Embryonic facial prominence (tissue), 1 donor: ENCODE results near the gene TGFBRAP1.
"Not testable (repeated sequence)": the region's sequence is repeated elsewhere in the genome, so short reads cannot be mapped to it uniquely, and the experiment has no call there.

Experiments
- DNase-seq: peaks from one replicate; pipeline ENCODE4 v3.0.0-alpha.2; 2016; ENCODE audit errors: extremely low spot score

TGFBRAP1 gene

DNA sequence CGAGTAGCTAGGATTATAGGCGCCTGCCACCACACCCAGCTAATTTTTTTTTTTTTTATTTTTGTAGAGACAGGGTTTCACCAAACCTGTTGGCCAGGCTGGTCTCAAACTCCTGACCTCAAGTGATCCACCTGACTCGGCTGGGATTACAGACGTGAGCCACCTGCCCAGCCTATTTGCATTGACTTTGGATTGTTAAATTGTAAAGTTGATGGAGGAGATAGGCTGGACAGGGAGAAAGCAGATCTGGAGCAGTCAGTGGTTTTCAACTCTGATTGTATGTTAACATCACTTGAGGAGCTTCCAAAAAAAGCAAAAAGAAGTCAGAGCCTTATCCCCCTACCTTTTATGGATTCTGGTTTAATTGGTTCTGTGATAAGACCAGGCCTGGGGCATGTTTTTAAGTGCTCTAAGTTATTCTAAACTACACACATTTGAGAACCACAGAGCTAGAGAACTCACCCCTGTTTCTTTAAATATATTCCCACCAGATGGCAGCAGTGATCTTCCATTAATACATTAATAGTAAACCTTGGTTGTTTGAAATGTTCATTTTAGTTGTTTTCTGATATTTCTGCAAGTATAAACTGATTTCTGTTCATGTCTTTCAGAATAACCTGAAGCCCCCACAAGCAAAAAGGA, 15.3 kb upstream of the TGFBRAP1 start:
- no peak for DNase-seq

DNA sequence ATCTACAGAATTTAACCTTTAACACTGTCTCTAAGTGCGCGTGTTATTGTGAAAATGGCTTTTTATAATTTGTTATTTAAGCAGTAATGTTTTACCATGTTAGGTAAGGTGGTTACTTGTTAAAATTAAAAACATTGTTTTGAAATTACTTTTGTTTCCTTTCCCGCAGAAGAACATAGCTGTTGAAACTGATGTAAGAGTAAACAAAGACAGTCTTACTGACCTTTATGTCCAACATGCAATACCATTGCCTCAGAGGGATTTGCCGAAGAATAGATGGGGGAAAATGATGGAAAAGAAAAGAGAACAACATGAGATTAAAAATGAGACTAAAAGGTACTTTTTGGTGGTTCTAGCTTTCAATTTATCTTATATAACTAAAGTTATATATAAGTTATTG, 9.9 kb upstream of the TGFBRAP1 start:
- DNase-seq = no peak

DNA sequence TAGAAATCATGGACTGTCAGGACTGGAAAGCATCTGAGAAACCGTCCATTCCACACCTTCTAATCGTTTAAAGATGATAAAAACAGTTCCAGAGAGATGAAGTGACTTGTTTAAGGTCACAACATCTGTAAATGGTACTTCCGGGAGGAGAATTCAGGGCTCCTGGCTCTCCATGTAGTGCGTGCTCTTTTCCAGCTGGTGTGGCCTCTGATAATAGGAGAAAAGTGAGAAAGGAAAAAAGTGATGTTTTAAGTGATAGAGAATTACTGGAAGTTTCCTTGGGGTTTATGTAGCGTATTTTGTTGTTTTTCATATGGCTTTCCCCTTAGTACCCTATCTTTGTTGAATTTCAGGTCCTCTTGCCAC, 8.5 kb upstream of the TGFBRAP1 start:
- no peak for DNase-seq

DNA sequence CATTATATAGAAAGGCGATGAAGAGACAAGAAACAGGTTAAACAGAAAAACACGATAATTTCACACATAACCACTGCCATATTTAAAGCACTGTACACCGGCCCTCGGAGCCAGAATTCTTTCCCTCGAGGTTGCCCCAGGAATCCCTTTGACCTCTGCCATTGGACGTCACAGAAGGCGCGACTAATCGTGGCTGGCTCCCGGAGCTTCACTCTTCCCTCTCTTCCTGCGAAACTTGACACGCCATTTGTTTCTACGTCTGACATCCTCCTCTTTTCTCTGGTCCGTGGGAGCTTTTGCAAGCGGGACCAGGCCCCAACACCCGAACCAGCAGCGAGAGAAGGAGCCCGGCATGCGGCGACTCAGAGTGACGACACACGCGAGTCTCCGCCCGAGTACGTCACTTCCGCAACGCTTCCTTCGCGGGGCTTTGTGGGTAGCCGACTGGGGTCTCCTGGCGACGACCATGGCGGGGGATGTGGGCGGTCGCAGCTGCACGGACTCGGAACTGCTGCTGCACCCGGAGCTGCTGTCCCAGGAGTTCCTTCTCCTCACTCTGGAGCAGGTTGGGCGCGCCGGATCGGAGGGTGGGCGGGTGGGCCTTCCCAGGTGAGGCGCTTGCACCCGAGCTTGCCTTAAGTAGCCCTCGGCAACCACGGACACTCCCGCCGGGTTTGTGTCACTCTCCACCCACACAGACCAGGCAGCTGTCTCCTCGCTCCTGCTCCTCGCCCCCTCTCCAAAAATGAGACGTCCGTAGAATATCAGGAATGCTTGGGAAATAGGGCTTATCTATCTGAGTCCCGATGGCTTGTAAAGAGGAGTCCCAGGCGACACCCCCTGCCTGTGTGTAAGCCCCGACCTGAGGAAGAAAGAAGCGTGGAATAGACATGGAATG, 7.8 kb upstream of the TGFBRAP1 start, which contains the start of gene C2orf49:
C2orf49 (plus strand) TSS at position 419 of the 898 bp plus-strand sequence; CDS start at position 467, 48 bp downstream.
- DNase-seq = peak; percentile 90

DNA sequence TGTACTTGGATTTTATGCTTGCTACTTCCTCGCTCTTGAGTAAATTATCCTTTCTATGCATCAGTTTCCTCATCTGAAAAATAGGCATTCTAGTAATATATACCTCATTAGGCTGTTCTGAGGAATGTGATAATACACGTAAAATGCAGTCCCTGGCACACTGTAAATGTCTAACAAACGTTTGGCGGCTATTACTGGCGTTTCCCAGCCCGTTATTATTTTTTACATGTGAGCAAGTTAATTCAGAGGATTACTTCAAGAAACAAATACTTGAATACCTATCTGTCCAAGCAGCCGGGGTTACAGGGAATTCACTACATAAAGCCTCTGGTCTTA, 7.2 kb upstream of the TGFBRAP1 start:
- no peak for DNase-seq

DNA sequence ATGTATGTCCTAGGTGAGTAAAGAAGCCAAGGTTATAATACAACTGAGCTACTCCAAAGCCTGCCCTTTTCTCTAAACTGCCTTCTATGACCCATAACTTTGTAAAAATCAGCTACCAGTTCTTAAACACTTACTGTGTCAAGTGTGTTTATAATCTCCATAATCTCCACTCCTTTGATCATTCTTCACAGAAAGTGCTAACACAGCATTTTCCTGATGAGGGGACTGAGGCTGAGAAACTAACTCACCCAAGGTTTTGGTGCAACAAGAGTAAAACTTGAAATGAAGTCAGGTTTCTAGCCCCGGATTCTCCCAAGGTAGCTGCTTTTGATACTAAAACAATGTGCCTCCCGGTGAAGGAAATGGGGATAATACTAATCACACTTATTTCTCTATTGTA, 5.9 kb upstream of the TGFBRAP1 start:
- DNase-seq = no peak

DNA sequence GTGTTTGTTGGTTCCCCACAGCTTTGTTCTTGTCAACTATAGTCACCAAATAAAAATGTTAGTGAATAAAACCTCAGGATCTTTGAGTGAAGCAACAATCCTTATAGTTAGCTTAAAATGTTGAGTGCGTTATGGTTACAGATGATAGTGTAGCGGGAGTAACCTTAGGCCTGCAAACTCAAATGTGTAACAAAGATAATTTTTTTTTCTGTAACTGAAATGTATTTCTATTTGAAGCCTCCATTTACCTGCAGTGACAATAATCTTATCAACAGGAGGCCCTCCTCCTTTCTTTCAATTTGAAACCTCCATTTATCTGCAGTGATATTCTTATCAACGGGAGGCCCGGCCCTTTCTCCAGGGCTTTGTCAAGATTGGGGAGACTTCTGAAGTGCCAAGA, 4.7 kb upstream of the TGFBRAP1 start:
- DNase-seq = no peak

DNA sequence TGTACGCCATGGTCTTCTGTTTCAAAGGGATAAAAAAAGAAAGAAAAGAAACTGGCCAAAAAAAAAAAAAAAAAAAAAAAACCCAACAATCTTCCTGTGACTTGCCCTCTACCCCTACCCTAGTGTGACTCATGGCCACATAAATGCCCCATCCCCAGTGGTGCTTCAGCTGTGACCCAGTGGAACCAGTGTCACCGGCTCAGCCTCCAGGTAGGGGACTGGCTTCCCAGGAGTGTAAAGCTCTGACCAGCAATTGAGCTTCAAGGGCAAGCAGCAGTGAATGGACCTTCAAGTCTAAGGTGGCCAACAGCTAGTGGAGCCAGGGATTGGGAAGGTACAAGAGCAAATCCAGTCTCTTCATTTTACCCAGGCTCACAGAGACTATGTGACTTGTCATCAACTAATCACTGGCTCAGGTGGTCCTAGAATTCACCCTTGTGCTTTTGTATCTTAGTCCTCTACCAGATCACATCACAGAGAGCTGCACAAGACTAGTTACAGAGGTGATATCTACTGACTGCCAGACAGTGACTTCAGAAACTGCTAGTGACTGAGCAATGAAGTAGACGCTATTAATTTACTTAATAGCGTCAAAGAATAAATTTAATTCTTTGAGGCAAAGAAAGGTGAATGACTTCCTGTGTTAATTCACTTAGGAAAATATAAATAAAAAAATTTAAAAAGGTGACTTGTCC, 1.3 kb upstream of the TGFBRAP1 start:
- DNase-seq = no peak

DNA sequence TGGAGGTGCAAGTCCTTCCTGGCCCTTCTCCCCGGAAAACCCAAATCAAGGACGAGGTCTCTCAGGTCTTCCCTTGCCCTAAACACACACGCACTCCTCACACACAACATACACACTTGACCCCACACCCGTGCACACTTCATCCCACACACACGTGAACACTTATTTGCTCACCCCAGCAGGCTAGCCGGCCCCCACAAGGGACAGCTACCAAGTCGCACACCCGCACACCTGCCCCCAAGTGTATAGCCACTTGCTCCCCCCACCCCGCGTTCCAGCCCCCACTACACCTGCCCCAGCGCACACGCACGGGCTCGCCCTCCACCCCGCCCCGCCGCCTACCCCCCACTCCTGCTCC, 359 bp downstream of the TGFBRAP1 start:
- DNase-seq = no peak

DNA sequence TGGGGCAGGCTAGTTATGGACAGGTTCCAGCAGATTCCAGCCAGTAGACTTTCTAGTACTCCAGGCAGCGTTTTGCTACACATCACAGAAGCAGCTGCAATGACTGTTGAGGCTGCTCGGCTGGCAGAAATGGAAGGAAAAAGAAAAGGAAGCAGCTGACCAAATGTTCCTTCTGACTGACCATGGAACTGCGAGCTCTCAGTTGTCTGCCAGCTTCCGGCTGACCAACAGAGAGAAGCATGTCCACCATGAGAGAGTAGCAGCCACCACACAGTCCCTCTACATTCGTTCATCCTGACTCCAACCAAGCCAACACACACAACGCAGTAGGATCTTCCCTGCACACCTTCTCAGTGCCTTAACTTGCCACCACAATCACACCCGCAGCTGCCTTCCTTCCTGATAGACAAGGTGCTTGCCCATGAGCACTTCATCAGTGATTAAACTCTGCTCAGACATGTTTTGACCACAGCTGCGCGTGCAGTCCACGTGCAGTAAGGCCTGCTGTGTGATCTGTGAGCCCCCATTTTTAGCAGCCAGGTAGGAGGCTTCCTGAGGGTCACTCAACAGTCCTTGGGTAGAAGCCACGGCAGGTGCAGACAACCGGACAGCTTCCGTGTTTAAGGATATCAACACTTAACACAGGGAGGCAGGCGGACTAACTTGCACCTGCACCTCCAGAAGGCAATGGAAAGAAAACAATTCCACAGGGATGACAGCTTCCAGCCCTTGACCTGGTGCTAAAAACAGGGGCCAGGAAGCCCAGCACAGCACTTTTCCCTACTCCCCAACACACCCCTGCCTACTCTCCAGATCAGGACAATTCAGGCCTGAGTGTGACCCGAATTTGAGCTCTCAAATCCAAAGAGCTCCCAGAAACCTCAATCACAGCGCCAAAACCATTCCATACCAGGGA, 996 bp downstream of the TGFBRAP1 start:
- no peak for DNase-seq

DNA sequence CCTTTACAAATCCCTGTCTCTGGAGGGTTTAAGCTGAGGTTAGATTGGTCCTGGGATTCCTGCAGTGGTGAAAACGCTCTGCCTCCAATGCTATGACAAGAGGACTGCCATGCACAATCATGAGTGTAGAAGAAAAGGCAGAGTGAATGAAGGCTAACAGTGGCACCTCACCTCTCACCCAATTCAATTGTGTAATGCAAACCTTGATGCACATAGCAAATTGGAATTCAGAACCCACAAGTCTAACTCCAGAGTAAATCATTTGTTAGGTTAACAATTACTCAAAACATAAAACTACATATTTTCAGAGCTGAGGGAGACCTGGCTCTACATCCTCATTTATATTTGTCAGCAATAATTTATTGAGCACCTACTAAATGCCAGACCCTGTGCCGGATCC, 1.8 kb downstream of the TGFBRAP1 start:
- DNase-seq = no peak

DNA sequence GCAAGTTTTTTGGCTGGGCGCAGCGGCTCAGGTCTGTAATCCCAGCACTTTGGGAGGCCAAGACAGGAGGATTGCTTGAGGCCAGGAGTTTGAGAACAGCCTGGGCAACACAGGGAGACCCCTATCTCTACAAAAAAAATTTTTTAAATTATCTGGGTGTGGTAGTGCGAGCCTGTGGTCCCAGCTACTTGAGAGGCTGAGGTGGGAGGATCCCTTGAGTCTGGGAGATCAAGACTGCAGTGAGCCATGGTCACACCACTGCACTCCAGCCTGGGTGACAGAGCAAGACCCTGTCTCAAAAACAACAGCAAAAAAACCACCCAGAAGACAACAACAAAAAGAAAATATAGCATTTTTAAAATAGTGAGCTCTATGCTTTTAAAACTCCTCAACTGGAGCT, 2.3 kb downstream of the TGFBRAP1 start:
- not testable (repeated sequence) for DNase-seq

DNA sequence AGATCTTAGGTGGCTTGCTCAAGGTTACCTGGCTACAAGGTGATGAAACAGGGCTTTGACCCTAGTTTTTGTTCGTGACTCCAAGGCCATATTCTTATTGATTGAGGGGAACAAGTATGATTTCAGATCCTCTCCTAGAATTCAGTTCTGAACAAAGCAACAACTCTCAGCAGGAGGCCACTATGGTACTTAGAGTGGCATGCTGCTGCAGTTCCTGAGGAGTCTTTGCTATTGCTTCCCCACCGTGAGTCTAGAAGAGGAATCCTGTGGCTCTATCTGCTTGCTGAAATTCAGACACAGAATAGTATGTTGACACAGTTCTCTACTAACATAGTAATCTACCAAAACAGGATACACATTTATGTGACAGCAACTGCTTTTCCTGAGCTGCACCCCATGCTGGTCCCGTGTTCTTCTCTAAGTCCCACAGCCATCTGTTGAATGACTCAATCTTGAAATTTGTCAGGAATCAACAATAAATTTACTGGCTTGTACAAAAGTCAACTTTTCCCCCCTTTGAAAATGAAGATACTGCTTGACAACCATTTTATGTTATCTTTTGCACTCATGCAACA, 4.1 kb downstream of the TGFBRAP1 start:
- DNase-seq = no peak

DNA sequence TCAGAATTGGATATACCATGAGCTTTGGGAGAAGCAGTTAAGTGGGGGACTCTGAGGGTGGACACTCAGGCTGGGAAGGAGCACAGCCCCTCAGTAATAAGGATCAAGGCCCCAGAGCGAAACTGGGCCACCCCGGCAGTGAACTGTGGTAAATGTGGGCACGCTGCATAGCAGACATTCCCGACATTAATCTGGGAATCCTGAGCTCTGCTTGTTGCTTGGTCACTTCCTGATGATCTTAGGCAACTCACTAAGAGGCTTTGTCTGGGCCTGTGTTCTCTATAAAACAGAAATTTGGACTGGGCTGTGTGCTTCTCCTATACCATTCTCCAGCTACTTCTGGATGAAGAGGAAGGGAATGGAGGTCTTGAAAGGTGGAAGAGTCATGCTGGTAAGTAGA, 4.8 kb downstream of the TGFBRAP1 start:
- no peak for DNase-seq

DNA sequence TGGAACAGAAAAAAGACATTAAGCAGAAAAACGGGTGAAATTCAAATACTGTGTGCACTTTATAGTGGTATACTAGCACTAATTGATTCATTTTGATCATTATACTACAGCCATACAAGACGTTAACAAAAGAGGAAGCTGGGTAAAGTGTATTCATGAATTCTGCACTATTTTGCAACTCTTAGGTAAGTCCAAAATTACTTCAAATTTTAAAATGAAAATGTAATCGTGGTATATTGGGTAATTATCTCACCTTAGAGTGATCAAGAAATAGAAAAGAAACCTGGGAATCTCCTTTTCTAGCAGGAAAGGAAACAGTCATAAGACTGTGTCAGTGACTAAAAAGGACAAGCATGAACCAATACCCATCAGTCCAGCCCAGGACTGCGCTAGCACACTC, 5.4 kb downstream of the TGFBRAP1 start:
- no peak for DNase-seq

DNA sequence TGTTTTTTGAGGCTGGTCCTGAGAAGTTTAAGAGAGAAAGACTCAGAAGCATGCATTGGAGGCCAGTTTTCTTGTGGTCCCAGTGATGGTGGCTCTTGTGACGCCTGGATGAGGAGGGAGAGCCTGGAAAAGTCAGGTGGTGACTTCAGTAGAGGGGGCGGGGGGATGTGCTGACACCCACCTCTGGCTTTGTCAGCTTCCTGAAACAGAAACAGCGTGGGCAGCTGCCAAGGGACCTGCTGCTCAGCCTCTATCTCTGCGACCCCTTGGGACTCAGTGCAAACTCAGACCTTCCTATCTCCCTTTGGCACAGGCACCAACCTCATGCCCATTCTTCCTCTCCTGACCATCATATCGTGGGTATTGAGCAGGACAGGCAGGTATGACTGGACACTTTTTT, 6.4 kb downstream of the TGFBRAP1 start:
- DNase-seq = no peak

DNA sequence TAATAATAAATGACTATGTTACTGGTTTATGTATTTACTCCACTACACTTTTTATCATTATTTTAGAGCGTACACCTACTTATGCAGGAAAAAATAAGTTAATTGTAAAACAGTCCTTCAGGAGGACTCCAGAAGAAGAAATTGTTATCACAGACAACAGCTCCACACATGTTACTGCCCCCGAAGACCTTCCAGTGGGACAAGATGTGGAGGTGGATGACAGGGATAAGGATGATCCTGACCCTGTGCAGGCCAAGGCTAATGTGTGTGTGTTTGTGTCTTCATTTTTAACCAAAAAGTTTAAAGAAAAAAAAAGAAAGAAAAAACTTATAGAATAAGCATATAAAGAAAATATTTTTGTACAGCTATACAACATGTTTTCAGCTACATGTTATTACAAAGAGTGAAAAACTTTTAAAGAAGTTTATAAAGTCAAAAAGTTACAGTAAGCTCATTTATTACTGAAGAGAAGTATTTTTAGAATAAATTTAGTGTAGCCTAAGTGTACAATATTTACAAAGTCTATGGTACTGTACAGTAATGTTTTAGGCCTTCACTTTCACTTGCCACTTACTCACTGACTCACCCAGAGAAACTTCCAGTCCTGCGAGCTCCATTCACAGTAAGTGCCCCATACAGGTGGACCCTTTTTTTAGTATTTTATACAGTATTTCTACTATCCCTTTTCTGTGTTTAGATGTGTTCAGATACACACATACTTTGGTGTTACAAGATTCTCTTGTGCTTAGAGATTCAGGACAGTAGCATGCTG, 7.5 kb downstream of the TGFBRAP1 start:
- no peak for DNase-seq

DNA sequence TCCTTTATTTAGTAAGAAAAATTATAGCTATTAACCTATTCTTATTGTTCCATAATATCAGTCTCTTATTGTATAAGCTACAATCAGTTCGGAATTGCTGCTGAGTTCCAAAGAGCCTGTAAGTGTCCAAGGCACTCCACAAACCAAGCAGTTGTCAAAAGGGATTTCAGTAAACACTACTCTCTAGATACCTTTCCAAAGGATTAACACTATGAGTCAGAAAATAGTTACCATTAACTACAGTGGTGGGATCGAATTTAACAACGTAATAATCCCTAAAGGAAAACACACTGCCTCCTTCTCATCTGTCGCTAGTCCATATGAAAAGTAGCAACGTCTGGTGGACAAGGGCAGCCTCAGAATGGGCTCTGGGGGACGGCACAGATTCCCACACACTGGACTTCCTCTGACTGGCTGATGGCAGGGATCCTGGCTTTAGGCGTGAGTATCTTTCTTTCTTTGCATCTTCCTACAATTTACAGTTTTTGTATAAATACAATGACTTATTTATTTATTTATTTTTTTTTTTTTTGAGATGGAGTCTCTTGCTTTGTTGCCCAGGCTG, 8.8 kb downstream of the TGFBRAP1 start:
- no peak for DNase-seq

DNA sequence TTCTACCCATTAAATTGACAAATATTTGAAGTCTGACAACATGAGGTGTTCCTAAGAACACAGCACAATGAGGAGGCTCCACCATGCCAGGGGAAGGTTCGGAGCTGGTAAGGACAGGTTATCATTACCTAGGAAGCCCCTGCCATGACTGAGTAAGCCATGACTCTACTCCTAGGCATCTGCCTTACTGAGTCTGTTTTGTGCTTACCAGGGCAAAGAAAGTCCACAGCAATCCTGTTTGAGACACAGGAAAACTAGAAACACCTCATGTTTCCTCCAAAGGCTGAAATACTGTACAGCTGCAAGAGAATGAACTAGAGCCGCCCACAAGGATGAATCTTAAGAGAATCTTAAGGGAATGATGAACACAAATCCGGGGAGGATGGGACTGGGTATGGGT, 11.6 kb downstream of the TGFBRAP1 start:
- DNase-seq = no peak

DNA sequence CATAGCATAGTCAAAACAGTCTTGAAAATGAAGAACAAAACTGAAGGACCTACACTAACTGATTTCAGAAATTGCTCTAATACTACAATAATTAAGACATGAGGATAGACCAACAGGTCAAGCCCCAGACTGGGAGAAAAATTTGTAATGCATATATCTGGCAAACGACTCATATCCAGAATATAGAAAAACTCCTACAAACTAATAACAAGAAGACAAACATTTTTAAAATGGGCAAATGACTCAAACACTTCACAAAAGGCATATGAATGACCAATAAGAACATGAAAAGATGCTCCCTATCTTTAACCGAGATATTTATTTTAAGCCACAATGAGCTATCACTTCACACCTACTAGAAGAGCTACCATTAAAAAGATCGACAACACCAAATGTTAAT, 14.2 kb downstream of the TGFBRAP1 start:
- no peak for DNase-seq
